ENCODE results near the gene TMEM231. TPM values are rescaled to one million over a fixed set of nuclear protein-coding genes. Genes with fewer than 3 reads are reported as not detected.

TMEM231 gene
- total and polyA plus RNA-seq, 11 donors = 1.7 to 9.1 (median 7.1) TPM

GRCh38 chr16:75559564-75560372 lies 3.7 kb upstream of the TMEM231 start:
- WGBS, 4 donors = 62 to 71% (median 64%) methylated on average over 10 of the region's 10 CpGs
- H3K27ac ChIP-seq = peak overlapping the region in 4 of 12 donors; percentile 30 to 54 (median 50)

GRCh38 chr16:75558846-75559401 lies 2.9 kb upstream of the TMEM231 start:
- no peaks in the 10 kb centered on the region for H3K9me3 ChIP-seq
- WGBS, 4 donors = 68 to 81% (median 77%) methylated on average over 2 of the region's 2 CpGs
- no peak overlapping the region for H3K4me3 ChIP-seq
- H3K27me3 ChIP-seq = no peaks in the 10 kb centered on the region
- DNase-seq (no peak), ATAC-seq (no peak)
- TF ChIP-seq POLR2A (IDR thresholded peaks at IDR 0.05) = no peak
- peaks cover 0 to 22% (median 11%) of the 10 kb centered on the region in 12 donors for H3K4me1 ChIP-seq
- no peaks in the 10 kb centered on the region for H3K36me3 ChIP-seq
- no peak overlapping the region for H3K27ac ChIP-seq
- intact Hi-C loops (cut with DNase I) = loop anchor here in 4 of 10 donors (5.0 to 10.0 kb wide), 3 partner anchors 42 to 84 kb away; partner anchors contain the start of gene ADAT1 (in 1 of the 4)

More at GRCh38 chr16:75559564-75560372, 3.7 kb upstream of the TMEM231 start:
- H3K4me1 ChIP-seq = peaks cover 0 to 15% (median 6%) of the 10 kb centered on the region in 12 donors
- ATAC-seq (peak in 3 of 4 donors; percentile 1 to 18 (median 2)), DNase-seq (peak in 3 of 5 donors; percentile 42 to 54 (median 47))
- H3K9me3 ChIP-seq = no peaks in the 10 kb centered on the region
- no peaks in the 10 kb centered on the region for H3K27me3 ChIP-seq
- intact Hi-C loops (cut with DNase I) = loop anchor here in 5 of 10 donors (5.0 to 10.0 kb wide), 3 partner anchors 42 to 85 kb away; partner anchors contain the start of gene ADAT1 (in 2 of the 5)
- H3K36me3 ChIP-seq = no peaks in the 10 kb centered on the region
- TF ChIP-seq CTCF (IDR thresholded peaks at IDR 0.05) = no peak
- TF ChIP-seq POLR2A (IDR thresholded peaks at IDR 0.05) = no peak
- H3K4me3 ChIP-seq = no peak overlapping the region

DNA sequence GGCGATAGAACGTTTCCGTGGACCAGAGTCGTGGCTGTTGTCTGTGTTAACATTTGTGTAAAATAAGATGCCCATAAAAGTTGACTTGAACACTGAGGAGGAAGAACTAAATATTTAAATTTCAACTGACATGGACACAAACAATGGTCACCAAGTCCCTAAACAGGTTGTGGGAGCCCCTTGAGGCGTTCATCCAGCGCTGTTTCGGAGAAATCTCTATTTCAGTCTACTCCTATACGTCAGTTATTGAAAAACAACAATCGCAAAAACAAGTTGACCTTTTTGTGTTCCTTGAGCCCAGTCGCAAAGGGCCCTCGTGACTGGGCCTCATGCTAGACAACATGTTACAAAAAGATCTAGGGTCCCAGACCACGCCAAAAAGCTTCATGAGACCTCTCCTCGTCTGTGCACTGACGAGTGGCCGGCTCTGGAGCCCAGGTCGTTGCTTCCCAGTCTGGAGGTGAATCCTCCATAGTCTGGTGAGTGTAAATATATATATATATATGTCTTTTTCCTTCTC lies 439 bp upstream of the TMEM231 start:
- no peaks in the 10 kb centered on the region for H3K36me3 ChIP-seq

More for the DNA sequence above, 439 bp upstream of the TMEM231 start:
- Histone ChIP-seq H3K9me3 (no peaks in the 10 kb centered on the region), H3K27me3 (no peaks in the 10 kb centered on the region), H3K27ac (peak overlapping the region; percentile 64 to 89 (median 78)), H3K4me3 (peak overlapping the region in 11 of 12 donors; percentile 54 to 87 (median 76)), H3K4me1 (peaks cover 0 to 35% (median 15%) of the 10 kb centered on the region in 12 donors)
- ATAC-seq = no peak
- no peak for DNase-seq
- TF ChIP-seq POLR2A (IDR thresholded peaks at IDR 0.05) (no peak), CTCF (IDR thresholded peaks at IDR 0.05) (no peak)
- intact Hi-C loops (cut with DNase I) = loop anchor here in 5 of 10 donors (1.0 to 10.0 kb wide), 6 partner anchors 10 to 92 kb away; partner anchors contain the start of genes ADAT1 (in 2 of the 5), GABARAPL2 (in 1 of the 5) and TMEM170A (in 1 of the 5)
- 37 to 40% (median 39%) methylated on average over 16 of the region's 16 CpGs for WGBS, 4 donors

Data from heart left ventricle (tissue), 16 donors.